Right lobe of liver (tissue), 6 donors: ENCODE measurements around the gene SLC51A. TPM values are rescaled to one million over a fixed set of nuclear protein-coding genes. Genes with fewer than 3 reads are reported as not detected.

Experiments used
- ATAC-seq, 4 donors: fragments of 200-7000 bp; cut with Tn5 transposase; one replicate each; pipeline ENCODE4 v1.9.1; 2020; ENCODE audit warnings: mild to moderate bottlenecking in 4 of 4, moderate library complexity in 4 of 4
- DNase-seq, 3 donors: peaks; one replicate each; pipeline ENCODE4 v3.0.0-alpha.2; 2020
- H3K27ac ChIP-seq, 3 donors: fragments of 200-600 bp; one replicate each; pipeline ENCODE4 v1.8.0; 2022
- H3K27me3 ChIP-seq, 2 donors: fragments of 200-600 bp; one replicate each; pipeline ENCODE4 v1.8.0; 2022
- H3K36me3 ChIP-seq, 4 donors: fragments of 200-600 bp; sonication (generic) in 1 of 4; one replicate each; pipeline versions ENCODE4 v1.5.1 to v1.8.0; 2017 to 2022; ENCODE audit warnings: control low read depth in 1 of 4
- H3K4me1 ChIP-seq, 4 donors: fragments of 200-600 bp; sonication (generic) in 1 of 4; one replicate each; pipeline versions ENCODE4 v1.5.1 to v1.8.0; 2017 to 2022; ENCODE audit warnings: control low read depth in 1 of 4
- H3K4me3 ChIP-seq, 3 donors: fragments of 200-600 bp; one replicate each; pipeline ENCODE4 v1.8.0; 2022
- H3K9me3 ChIP-seq, 4 donors: fragments of 200-600 bp; sonication (generic) in 1 of 4; one replicate each; pipeline versions ENCODE4 v1.5.1 to v1.8.0; 2017 to 2022; ENCODE audit warnings: control low read depth in 1 of 4
- POLR2A ChIP-seq: fragments of 450-650 bp; IDR thresholded peaks from one replicate; pipeline ENCODE4 v1.6.1; 2017; ENCODE audit warnings: antibody characterized with exemption, mild to moderate bottlenecking
- WGBS: methylation state at CpG from one replicate; pipeline ENCODE4 v1.1.6; 2018; ENCODE audit warnings: low coverage, low lambda C conversion rate; ENCODE audit not compliant: insufficient coverage; ENCODE audit errors: missing lambda C conversion rate; 5-methylcytosine and 5-hydroxymethylcytosine counted together
- intact Hi-C, 2 donors: fragments of 100-400 bp; cut with DNase I; formaldehyde crosslinking; loops; one replicate each; pipeline versions ENCODE4 v1.11.2 to v1.14.1; 2022
- total RNA-seq, 6 experiments: library from RNA; depleted of rRNA in 2 of 6; stranded (reverse); fragments of >200 nt in 2 of 6; fragmentation: NEBNext Ultra II Directional in 3 of 6; extraction: Animal tissue kit (Norgen Biotek cat#: 25700) in 3 of 6; gene quantifications; one replicate each; pipeline versions ENCODE4 v1.1.0 to v1.2.4, GENCODE V29; 2016 to 2023
- TF ChIP-seq, protein P1 (sequence below), 4 donors: fragments of 200-600 bp in 3 of 4; fragments of 450-650 bp in 1 of 4; IDR thresholded peaks; one replicate each; pipeline versions ENCODE4 v1.5.1 to v1.8.0; 2016 to 2022; ENCODE audit warnings: antibody characterized with exemption in 4 of 4, mild to moderate bottlenecking in 2 of 4
- donor health status: DM: no; HTN: yes; CAD: no.
- donor health status: DM: no; HTN: no; CAD: no.
- donor health status: DM: no; HTN: no; CAD: no.
- donor health status: DM: no; HTN: yes; CAD: no.
- donor health status: DM: no; HTN: yes; CAD: no.

Gene SLC51A
- total RNA-seq, 6 experiments from 2014 or later: 23.1 to 129 (median 64.0) TPM

- no peaks in the 10 kb centered on the region for H3K9me3 ChIP-seq
- TF ChIP-seq, protein P1, sequence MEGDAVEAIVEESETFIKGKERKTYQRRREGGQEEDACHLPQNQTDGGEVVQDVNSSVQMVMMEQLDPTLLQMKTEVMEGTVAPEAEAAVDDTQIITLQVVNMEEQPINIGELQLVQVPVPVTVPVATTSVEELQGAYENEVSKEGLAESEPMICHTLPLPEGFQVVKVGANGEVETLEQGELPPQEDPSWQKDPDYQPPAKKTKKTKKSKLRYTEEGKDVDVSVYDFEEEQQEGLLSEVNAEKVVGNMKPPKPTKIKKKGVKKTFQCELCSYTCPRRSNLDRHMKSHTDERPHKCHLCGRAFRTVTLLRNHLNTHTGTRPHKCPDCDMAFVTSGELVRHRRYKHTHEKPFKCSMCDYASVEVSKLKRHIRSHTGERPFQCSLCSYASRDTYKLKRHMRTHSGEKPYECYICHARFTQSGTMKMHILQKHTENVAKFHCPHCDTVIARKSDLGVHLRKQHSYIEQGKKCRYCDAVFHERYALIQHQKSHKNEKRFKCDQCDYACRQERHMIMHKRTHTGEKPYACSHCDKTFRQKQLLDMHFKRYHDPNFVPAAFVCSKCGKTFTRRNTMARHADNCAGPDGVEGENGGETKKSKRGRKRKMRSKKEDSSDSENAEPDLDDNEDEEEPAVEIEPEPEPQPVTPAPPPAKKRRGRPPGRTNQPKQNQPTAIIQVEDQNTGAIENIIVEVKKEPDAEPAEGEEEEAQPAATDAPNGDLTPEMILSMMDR (IDR thresholded peaks at IDR 0.05): no peak
- no peak for TF ChIP-seq POLR2A
- H3K4me3 ChIP-seq: no peak overlapping the region
- intact Hi-C loops: no loop called here
- ATAC-seq (no peak), DNase-seq (no peak)
- no peak overlapping the region for H3K27ac ChIP-seq
- 80% methylated on average over 7 of the region's 8 CpGs for WGBS
- no peaks in the 10 kb centered on the region for H3K4me1 ChIP-seq
- peaks cover 0 to 56% (median 16%) of the 10 kb centered on the region in 4 donors for H3K36me3 ChIP-seq
- H3K27me3 ChIP-seq: no peaks in the 10 kb centered on the region
Observed at GRCh38 chr3:196232882-196233251, 16.5 kb downstream of the SLC51A start.

GRCh38 chr3:196235452-196236122 is 19.3 kb downstream of the SLC51A start:
- ATAC-seq: peak in 2 of 4 donors; percentile 15 to 21
- Histone ChIP-seq H3K9me3 (no peaks in the 10 kb centered on the region), H3K27me3 (no peaks in the 10 kb centered on the region), H3K27ac (no peak overlapping the region), H3K36me3 (peaks cover 0 to 62% (median 19%) of the 10 kb centered on the region in 4 donors), H3K4me3 (no peak overlapping the region), H3K4me1 (no peaks in the 10 kb centered on the region)
- WGBS: 66% methylated on average over 12 of the region's 12 CpGs
- no peak for DNase-seq
- no peak for TF ChIP-seq POLR2A
- TF ChIP-seq, protein P1 (IDR thresholded peaks at IDR 0.05): no peak
- intact Hi-C loops: no loop called here

DNA sequence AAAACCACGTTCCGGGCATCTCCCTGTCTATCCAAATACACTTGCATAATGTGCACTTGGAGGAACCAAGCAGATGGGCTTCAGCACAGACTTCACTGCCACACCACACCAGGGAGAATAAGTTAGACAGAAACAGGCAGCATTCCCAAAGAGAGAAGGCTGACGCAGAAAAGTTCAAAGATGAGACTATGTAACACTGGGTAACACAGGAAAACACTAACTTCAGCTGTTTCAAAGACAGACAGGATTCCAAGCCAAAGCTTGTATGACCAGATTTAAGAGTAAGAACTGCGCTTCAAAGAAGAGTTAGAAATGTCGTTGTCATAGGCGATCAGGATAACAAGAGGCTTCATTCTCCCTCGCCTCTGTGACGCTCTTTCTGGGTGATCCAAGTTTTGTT is 19.9 kb downstream of the SLC51A start:
- ATAC-seq (no peak), DNase-seq (no peak)
- intact Hi-C loops: no loop called here
- no peaks in the 10 kb centered on the region for H3K4me1 ChIP-seq
- no peaks in the 10 kb centered on the region for H3K27me3 ChIP-seq
- H3K9me3 ChIP-seq: no peaks in the 10 kb centered on the region
- H3K36me3 ChIP-seq: peaks cover 0 to 63% (median 16%) of the 10 kb centered on the region in 4 donors
- TF ChIP-seq, protein P1 (IDR thresholded peaks at IDR 0.05): no peak
- no peak for TF ChIP-seq POLR2A
- H3K4me3 ChIP-seq: no peak overlapping the region
- H3K27ac ChIP-seq: no peak overlapping the region
- WGBS: 90% methylated on average over 7 of the region's 8 CpGs

- Histone ChIP-seq H3K4me1 (no peaks in the 10 kb centered on the region), H3K9me3 (no peaks in the 10 kb centered on the region), H3K36me3 (peaks cover 5 to 63% (median 16%) of the 10 kb centered on the region in 4 donors), H3K4me3 (no peak overlapping the region), H3K27ac (no peak overlapping the region), H3K27me3 (no peaks in the 10 kb centered on the region)
- no peak for DNase-seq
- no peak for TF ChIP-seq POLR2A
- TF ChIP-seq, protein P1 (IDR thresholded peaks at IDR 0.05): no peak
- intact Hi-C loops: no loop called here
- no peak for ATAC-seq
- WGBS: 94% methylated on average over 2 of the region's 5 CpGs
Observed at GRCh38 chr3:196237203-196237602, 20.9 kb downstream of the SLC51A start.
